Neural progenitor cell (in vitro differentiated cells): ENCODE data around the gene OSCAR. TPM values are rescaled to one million over a fixed set of nuclear protein-coding genes. Genes with fewer than 3 reads are reported as not detected.

ENCODE experiments used
- DNase-seq: peaks from one replicate; pipeline ENCODE4 v3.0.0-alpha.2; 2016; ENCODE audit warnings: low spot score
- H2AFZ ChIP-seq: fragments of 200-600 bp; sonication (generic); replicated peaks from 2 replicates; pipeline ENCODE4 v1.6.1; 2016; ENCODE audit warnings: antibody characterized with exemption
- H3F3A ChIP-seq: fragments of 200-600 bp; sonication (generic); 2 replicates; pipeline ENCODE4 v1.6.1; 2016; ENCODE audit warnings: antibody characterized with exemption, low read depth
- H3K27ac ChIP-seq: fragments of 200-600 bp; sonication (generic); 2 replicates; pipeline ENCODE4 v1.5.1; 2016; ENCODE audit warnings: mild to moderate bottlenecking
- H3K27me3 ChIP-seq: fragments of 200-600 bp; sonication (generic); 2 replicates; pipeline ENCODE4 v1.6.1; 2016; ENCODE audit warnings: mild to moderate bottlenecking, moderate library complexity
- H3K36me3 ChIP-seq: fragments of 200-600 bp; sonication (generic); 2 replicates; pipeline ENCODE4 v1.5.1; 2016
- H3K4me1 ChIP-seq: fragments of 200-600 bp; sonication (generic); 2 replicates; pipeline ENCODE4 v1.6.1; 2016; ENCODE audit warnings: mixed run types
- H3K4me2 ChIP-seq: fragments of 200-600 bp; sonication (generic); 2 replicates; pipeline ENCODE4 v1.6.1; 2016
- H3K4me3 ChIP-seq: fragments of 200-600 bp; sonication (generic); 2 replicates; pipeline ENCODE4 v1.5.1; 2016
- H3K79me2 ChIP-seq: fragments of 200-600 bp; sonication (generic); 2 replicates; pipeline ENCODE4 v1.6.1; 2016; ENCODE audit warnings: low read depth
- H3K9ac ChIP-seq: fragments of 200-600 bp; sonication (generic); 2 replicates; pipeline ENCODE4 v1.6.1; 2016
- H3K9me3 ChIP-seq: fragments of 200-600 bp; sonication (generic); 2 replicates; pipeline ENCODE4 v1.5.1; 2016; ENCODE audit warnings: low read depth
- H4K20me1 ChIP-seq: fragments of 200-600 bp; sonication (generic); 2 replicates; pipeline ENCODE4 v1.6.1; 2016; ENCODE audit warnings: low read depth
- H3K27ac Mint-ChIP-seq: 3 replicates; pipeline ENCODE4 v1.8.0; 2021; ENCODE audit warnings: mixed read lengths
- H3K27me3 Mint-ChIP-seq: 2 replicates; pipeline ENCODE4 v1.8.0; 2022; ENCODE audit warnings: low read depth, mild to moderate bottlenecking, inconsistent platforms, moderate library complexity, mixed read lengths; ENCODE audit not compliant: insufficient read depth
- H3K36me3 Mint-ChIP-seq: 3 replicates; pipeline ENCODE4 v1.8.0; 2021; ENCODE audit warnings: mixed read lengths
- H3K4me1 Mint-ChIP-seq: 3 replicates; pipeline ENCODE4 v1.8.0; 2021; ENCODE audit warnings: mixed read lengths
- H3K4me3 Mint-ChIP-seq: 3 replicates; pipeline ENCODE4 v1.8.0; 2021; ENCODE audit warnings: mild to moderate bottlenecking, moderate library complexity, mixed read lengths
- H3K9me3 Mint-ChIP-seq: 3 replicates; pipeline ENCODE4 v1.8.0; 2020; ENCODE audit warnings: mixed read lengths
- CTCF ChIP-seq: fragments of 200-600 bp; sonication (generic); IDR thresholded peaks from 2 replicates; pipeline ENCODE4 v1.5.1; 2017; ENCODE audit warnings: antibody characterized with exemption, mild to moderate bottlenecking
- EZH2 ChIP-seq: fragments of 200-600 bp; sonication (generic); IDR thresholded peaks from 2 replicates; pipeline ENCODE4 v1.6.1; 2017; ENCODE audit warnings: antibody characterized with exemption, mild to moderate bottlenecking, moderate library complexity
- EZH2phosphoT487 ChIP-seq: fragments of 200-600 bp; sonication (generic); IDR thresholded peaks from 2 replicates; pipeline ENCODE4 v1.6.1; 2017; ENCODE audit warnings: antibody characterized with exemption
- total RNA-seq: library from RNA; depleted of rRNA; stranded (reverse); fragments of >200 nt; gene quantifications from 2 replicates; pipeline ENCODE4 v1.2.3, GENCODE V29; 2015; ENCODE audit warnings: low replicate concordance

The OSCAR gene
- total RNA-seq, 1 donor from 2014 or later, result not detected

DNA sequence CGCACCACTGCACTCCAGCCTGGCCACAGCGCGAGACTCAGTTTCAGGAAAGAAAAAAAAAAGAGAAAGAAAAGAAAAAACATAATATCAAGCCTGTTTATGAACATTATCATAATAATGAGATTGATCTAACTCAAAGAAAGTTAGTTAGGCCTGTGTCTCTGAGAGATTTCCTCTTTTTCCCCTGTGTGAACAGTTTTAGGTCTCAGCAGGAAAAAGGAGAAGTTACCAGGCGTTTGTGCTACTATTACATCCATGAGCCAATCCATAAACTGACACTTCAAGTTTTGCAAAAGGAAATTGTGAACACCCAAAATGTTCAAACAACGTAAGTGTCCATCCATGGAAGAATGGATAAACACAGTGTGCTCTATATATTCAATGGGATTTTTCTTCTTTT lies 23.3 kb downstream of the OSCAR start:
- Histone ChIP-seq H3K4me3 (no peak overlapping the region), H4K20me1 (no peaks in the 10 kb centered on the region), H3F3A (no peaks in the 10 kb centered on the region), H3K27me3 (no peaks in the 10 kb centered on the region), H3K27ac (no peak overlapping the region), H3K4me2 (no peak overlapping the region), H3K79me2 (no peaks in the 10 kb centered on the region), H2AFZ (no peak overlapping the region), H3K36me3 (no peaks in the 10 kb centered on the region), H3K9ac (no peak overlapping the region), H3K9me3 (no peaks in the 10 kb centered on the region), H3K4me1 (no peaks in the 10 kb centered on the region)
- peaks cover 11% of the 10 kb centered on the region for H3K9me3 Mint-ChIP-seq
- H3K27ac Mint-ChIP-seq, result no peak overlapping the region
- H3K4me3 Mint-ChIP-seq, result no peak overlapping the region
- H3K4me1 Mint-ChIP-seq, result no peaks in the 10 kb centered on the region
- no peaks in the 10 kb centered on the region for H3K36me3 Mint-ChIP-seq
- DNase-seq, result no peak
- H3K27me3 Mint-ChIP-seq, result peaks cover 11% of the 10 kb centered on the region
- TF ChIP-seq CTCF (no peak), EZH2 (no peak), EZH2phosphoT487 (no peak)

DNA sequence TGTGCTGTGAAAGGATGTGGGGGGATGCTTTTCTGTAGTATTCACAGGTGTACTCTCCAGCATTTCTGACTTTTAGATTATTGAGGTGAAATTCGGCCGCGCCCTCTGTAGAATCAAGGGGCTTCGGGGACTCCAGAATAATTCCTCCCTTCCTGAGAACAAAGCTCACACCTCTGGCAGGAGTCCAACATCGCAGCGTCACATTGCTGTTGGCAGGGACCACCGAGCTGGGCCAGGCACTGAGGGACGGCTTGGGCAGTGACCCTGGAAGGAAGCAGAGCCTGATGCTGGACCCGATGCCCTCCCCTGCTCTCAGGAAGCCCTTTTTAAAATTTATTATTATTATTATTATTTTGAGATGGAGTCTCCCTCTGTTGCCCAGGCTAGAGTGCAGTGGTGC lies 25.8 kb downstream of the OSCAR start:
- Histone ChIP-seq H4K20me1 (no peaks in the 10 kb centered on the region), H3K27ac (no peak overlapping the region), H3K9me3 (no peaks in the 10 kb centered on the region), H3K4me3 (no peak overlapping the region), H3K4me1 (no peaks in the 10 kb centered on the region), H3K79me2 (no peaks in the 10 kb centered on the region), H3K9ac (no peak overlapping the region), H2AFZ (no peak overlapping the region), H3F3A (no peaks in the 10 kb centered on the region), H3K27me3 (no peaks in the 10 kb centered on the region), H3K4me2 (no peak overlapping the region), H3K36me3 (no peaks in the 10 kb centered on the region)
- Mint-ChIP-seq H3K27me3 (peaks cover 11% of the 10 kb centered on the region), H3K4me1 (no peaks in the 10 kb centered on the region), H3K36me3 (no peaks in the 10 kb centered on the region), H3K27ac (no peak overlapping the region), H3K9me3 (peaks cover 6% of the 10 kb centered on the region), H3K4me3 (no peak overlapping the region)
- no peak for DNase-seq
- TF ChIP-seq EZH2phosphoT487, result no peak
- TF ChIP-seq CTCF, result no peak
- TF ChIP-seq EZH2, result no peak

DNA sequence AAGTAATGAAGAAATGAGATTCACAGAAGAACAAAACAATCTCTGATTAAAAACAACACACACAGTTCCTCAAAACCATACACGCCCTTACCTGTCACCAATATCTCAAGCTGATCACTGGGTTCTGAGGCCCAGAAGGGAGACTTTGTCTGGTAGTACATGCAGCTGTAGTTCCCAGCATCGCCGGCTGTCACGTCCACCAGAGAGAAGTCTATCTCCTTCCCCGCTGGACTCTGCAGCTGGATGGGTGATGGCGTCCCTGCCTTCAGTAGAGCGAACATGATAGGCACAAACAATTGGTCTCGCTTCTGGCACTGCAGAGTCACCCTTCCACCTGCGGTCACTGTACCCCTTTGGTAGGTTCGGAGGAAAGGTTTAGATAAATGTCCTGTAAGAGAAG lies 26.8 kb downstream of the OSCAR start:
- no peaks in the 10 kb centered on the region for H3K9me3 ChIP-seq
- H3K9ac ChIP-seq, result no peak overlapping the region
- Mint-ChIP-seq H3K4me1 (no peaks in the 10 kb centered on the region), H3K27ac (no peak overlapping the region), H3K27me3 (peaks cover 7% of the 10 kb centered on the region), H3K9me3 (peaks cover 9% of the 10 kb centered on the region), H3K4me3 (no peak overlapping the region), H3K36me3 (no peaks in the 10 kb centered on the region)
- no peak for DNase-seq
- no peaks in the 10 kb centered on the region for H3K27me3 ChIP-seq
- H2AFZ ChIP-seq, result no peak overlapping the region
- no peak overlapping the region for H3K4me2 ChIP-seq
- H3K79me2 ChIP-seq, result no peaks in the 10 kb centered on the region
- no peak overlapping the region for H3K4me3 ChIP-seq
- no peaks in the 10 kb centered on the region for H3K4me1 ChIP-seq
- H3K36me3 ChIP-seq, result no peaks in the 10 kb centered on the region
- no peaks in the 10 kb centered on the region for H3F3A ChIP-seq
- H4K20me1 ChIP-seq, result no peaks in the 10 kb centered on the region
- H3K27ac ChIP-seq, result no peak overlapping the region
- TF ChIP-seq EZH2phosphoT487 (no peak), CTCF (no peak), EZH2 (no peak)
